ENCODE data around the gene DOCK1. TPM values are rescaled to one million over a fixed set of nuclear protein-coding genes. Genes with fewer than 3 reads are reported as not detected.

Gene DOCK1
- total RNA-seq, 2 donors from 2014 or later: 1.1 TPM

DNA sequence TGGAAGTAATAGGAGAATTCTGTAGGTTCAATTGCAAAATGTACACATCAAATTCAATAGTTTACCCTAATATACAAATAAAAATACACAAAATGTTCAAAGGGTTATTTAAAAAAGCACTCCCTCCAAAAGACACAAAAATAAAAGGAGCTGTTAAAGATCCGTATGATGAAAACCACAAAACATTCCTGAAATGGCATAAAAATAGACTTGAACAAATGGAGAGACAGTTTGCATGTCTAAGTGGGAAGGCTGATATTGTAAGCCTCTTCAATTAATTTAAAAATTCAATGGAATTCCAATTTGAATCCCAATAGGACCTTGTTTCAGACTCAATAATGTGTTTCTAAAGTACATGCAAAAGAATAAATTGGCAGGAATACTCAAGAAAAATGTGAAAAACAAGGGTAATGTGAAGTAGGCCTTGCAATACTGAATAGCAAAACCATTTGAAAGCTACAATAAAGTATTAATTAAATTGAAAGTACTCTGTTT, 329.1 kb downstream of the DOCK1 start:
- no peaks in the 10 kb centered on the region for H3K36me3 Mint-ChIP-seq
- no peaks in the 10 kb centered on the region for H3K9me3 Mint-ChIP-seq
- H3K27ac Mint-ChIP-seq: no peak overlapping the region
- DNase-seq (ENCODE audit: low spot score in 2 of 2) (no peak), ATAC-seq (no peak)

- no peak for DNase-seq (ENCODE audit: low spot score in 2 of 2)
- no peaks in the 10 kb centered on the region for H3K36me3 Mint-ChIP-seq
- H3K27ac Mint-ChIP-seq: no peak overlapping the region
- no peak for ATAC-seq
- no peaks in the 10 kb centered on the region for H3K9me3 Mint-ChIP-seq
These were observed 331.0 kb downstream of the DOCK1 start for GRCh38 chr10:127236266-127236665.

- DNase-seq (ENCODE audit: low spot score in 2 of 2) (no peak), ATAC-seq (no peak)
- Mint-ChIP-seq H3K36me3 (no peaks in the 10 kb centered on the region), H3K27ac (no peak overlapping the region), H3K9me3 (no peaks in the 10 kb centered on the region)
These were observed 337.7 kb downstream of the DOCK1 start for GRCh38 chr10:127242914-127243313.

- Mint-ChIP-seq H3K27ac (no peak overlapping the region), H3K36me3 (no peaks in the 10 kb centered on the region), H3K9me3 (no peaks in the 10 kb centered on the region)
- peak in 1 of 2 donors; percentile 53 for ATAC-seq
- DNase-seq (ENCODE audit: low spot score in 2 of 2): peak in 1 of 2 donors; percentile 32
These were observed 338.5 kb downstream of the DOCK1 start for GRCh38 chr10:127243490-127244272.

DNA sequence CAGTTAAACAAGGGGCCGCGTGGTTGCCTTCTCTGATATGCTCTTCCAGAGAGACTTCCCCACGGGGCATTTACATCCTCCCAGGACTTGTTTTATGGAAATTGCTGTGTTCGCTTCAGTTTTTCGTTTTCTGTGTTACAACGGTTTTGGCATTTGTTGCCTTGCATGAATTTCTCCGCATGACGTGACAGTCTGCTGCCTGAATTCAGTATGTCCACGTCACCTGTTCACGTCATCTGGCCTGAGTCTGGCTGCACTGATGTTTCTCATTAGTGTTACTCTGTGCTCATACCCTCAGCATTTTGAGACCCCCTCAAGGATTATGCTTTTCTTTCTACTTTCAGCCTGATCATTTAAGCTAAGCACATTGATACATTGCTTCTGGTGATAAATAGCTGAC, 340.2 kb downstream of the DOCK1 start:
- Mint-ChIP-seq H3K9me3 (no peaks in the 10 kb centered on the region), H3K27ac (no peak overlapping the region)

DNA sequence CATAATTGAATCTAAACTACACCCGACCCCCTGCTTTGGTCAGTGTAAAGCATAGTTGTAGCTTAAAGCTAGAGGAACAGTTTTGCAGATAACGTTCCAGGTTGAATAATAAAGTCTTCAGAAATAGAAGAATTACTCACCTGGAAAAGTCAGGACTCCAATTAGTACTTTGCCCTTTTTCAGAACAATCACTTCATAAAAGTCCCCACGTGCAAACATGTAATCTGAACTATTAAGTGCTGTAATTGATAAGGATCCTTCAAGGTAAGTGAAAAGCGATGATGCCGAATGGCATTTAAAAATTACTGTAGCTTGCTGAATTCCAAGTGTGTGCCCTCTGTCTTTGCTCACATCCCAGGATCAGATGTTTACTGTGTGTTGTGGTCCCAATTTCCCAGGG, 344.8 kb downstream of the DOCK1 start:
- H3K27ac Mint-ChIP-seq: no peak overlapping the region
- H3K36me3 Mint-ChIP-seq: peaks cover 0 to 4% of the 10 kb centered on the region in 2 donors
- DNase-seq (ENCODE audit: low spot score in 2 of 2) (no peak), ATAC-seq (no peak)
- no peaks in the 10 kb centered on the region for H3K9me3 Mint-ChIP-seq

More for the DNA sequence above, 340.2 kb downstream of the DOCK1 start:
- ATAC-seq (no peak), DNase-seq (ENCODE audit: low spot score in 2 of 2) (no peak)
- H3K36me3 Mint-ChIP-seq: no peaks in the 10 kb centered on the region

- Mint-ChIP-seq H3K27ac (no peak overlapping the region), H3K9me3 (no peaks in the 10 kb centered on the region), H3K36me3 (peaks cover 0 to 4% of the 10 kb centered on the region in 2 donors)
- no peak for ATAC-seq
- no peak for DNase-seq (ENCODE audit: low spot score in 2 of 2)
These were observed 347.6 kb downstream of the DOCK1 start for GRCh38 chr10:127252818-127253217.

- Mint-ChIP-seq H3K9me3 (no peaks in the 10 kb centered on the region), H3K36me3 (peaks cover 0 to 4% of the 10 kb centered on the region in 2 donors), H3K27ac (no peak overlapping the region)
- ATAC-seq (no peak), DNase-seq (ENCODE audit: low spot score in 2 of 2) (no peak)
These were observed 349.0 kb downstream of the DOCK1 start for GRCh38 chr10:127254276-127254675.

DNA sequence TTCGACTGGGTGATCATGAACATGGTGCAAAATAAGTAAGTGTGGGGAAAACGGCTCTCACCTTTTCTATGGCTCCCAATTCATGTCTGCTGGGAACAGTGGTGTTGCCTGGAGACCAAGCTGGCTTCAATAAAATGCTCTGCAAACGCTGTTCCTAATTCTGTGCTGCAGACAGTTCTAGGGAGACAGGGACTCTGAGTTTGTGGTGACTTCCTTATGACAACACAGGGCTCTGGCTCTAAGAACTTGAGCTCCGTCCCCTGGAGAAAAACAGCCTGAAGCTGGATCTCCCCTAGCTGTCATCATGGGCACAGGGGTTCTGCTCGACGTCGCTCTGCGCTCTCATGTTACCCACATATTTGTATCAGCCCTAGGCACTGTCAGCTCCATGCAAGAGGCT, 352.2 kb downstream of the DOCK1 start:
- no peak overlapping the region for H3K27ac Mint-ChIP-seq
- DNase-seq (ENCODE audit: low spot score in 2 of 2): no peak
- ATAC-seq: no peak
- H3K36me3 Mint-ChIP-seq: peaks cover 6 to 8% of the 10 kb centered on the region in 2 donors
- H3K9me3 Mint-ChIP-seq: peaks cover 5 to 16% of the 10 kb centered on the region in 2 donors

GRCh38 chr10:127259347-127259746, 354.1 kb downstream of the DOCK1 start:
- Mint-ChIP-seq H3K27ac (no peak overlapping the region), H3K36me3 (peaks cover 6 to 8% of the 10 kb centered on the region in 2 donors), H3K9me3 (peaks cover 5 to 16% of the 10 kb centered on the region in 2 donors)
- DNase-seq (ENCODE audit: low spot score in 2 of 2) (no peak), ATAC-seq (no peak)

DNA sequence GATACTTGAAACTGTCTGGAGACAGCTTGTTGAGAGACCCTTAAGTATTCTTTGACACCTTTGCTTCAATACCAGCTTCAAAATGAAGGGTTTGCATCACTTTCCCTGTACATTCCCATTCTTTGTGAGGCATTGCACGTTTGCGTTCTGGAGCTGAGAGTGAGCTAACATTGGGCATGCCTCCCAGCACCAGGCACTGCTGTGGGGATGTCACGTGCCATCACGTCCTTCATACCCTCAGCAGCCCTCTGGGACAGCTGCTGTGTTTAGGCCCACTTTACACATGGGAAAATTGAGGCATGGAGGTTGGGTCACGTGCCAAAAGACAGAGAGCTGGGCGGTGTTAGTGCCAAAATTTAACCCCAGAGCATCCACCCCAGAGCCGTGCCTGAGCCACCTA, 357.4 kb downstream of the DOCK1 start:
- H3K9me3 Mint-ChIP-seq: peaks cover 5 to 16% of the 10 kb centered on the region in 2 donors
- ATAC-seq (no peak), DNase-seq (ENCODE audit: low spot score in 2 of 2) (no peak)
- H3K36me3 Mint-ChIP-seq: peaks cover 5 to 6% of the 10 kb centered on the region in 2 donors
- H3K27ac Mint-ChIP-seq: no peak overlapping the region

- peaks cover 2 to 5% of the 10 kb centered on the region in 2 donors for H3K36me3 Mint-ChIP-seq
- H3K27ac Mint-ChIP-seq: no peak overlapping the region
- DNase-seq (ENCODE audit: low spot score in 2 of 2): no peak
- peaks cover 5 to 14% of the 10 kb centered on the region in 2 donors for H3K9me3 Mint-ChIP-seq
- ATAC-seq: no peak
These were observed 360.1 kb downstream of the DOCK1 start for GRCh38 chr10:127265288-127265687.

GRCh38 chr10:127266431-127266830, 361.2 kb downstream of the DOCK1 start:
- ATAC-seq (no peak), DNase-seq (ENCODE audit: low spot score in 2 of 2) (no peak)
- Mint-ChIP-seq H3K9me3 (peaks cover 5% of the 10 kb centered on the region in 2 donors), H3K27ac (no peak overlapping the region), H3K36me3 (no peaks in the 10 kb centered on the region)

DNA sequence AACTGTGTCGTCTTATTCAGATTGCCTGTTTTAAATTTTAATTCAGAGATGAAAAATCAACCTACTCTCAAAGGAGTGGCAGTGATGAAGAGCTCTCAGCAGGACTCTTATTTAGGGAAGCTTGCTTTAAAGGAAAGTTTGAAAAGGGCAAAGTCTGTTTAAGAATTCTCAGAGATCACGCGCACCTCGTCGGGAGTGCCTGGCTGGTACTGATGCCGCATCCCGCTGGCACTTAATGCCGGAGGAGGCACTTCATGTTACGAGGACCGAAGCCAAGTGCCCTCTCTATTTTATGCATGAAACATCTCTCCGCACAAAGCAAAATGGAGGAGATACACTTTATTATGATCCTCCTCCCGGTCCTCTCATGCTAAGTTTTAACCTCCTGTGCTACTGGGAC, 362.2 kb downstream of the DOCK1 start:
- DNase-seq (ENCODE audit: low spot score in 2 of 2) (no peak), ATAC-seq (no peak)
- Mint-ChIP-seq H3K36me3 (no peaks in the 10 kb centered on the region), H3K9me3 (no peaks in the 10 kb centered on the region), H3K27ac (no peak overlapping the region)

- ATAC-seq (no peak), DNase-seq (ENCODE audit: low spot score in 2 of 2) (no peak)
- H3K36me3 Mint-ChIP-seq: no peaks in the 10 kb centered on the region
- no peak overlapping the region for H3K27ac Mint-ChIP-seq
- H3K9me3 Mint-ChIP-seq: no peaks in the 10 kb centered on the region
These were observed 366.8 kb downstream of the DOCK1 start for GRCh38 chr10:127272076-127272475.

DNA sequence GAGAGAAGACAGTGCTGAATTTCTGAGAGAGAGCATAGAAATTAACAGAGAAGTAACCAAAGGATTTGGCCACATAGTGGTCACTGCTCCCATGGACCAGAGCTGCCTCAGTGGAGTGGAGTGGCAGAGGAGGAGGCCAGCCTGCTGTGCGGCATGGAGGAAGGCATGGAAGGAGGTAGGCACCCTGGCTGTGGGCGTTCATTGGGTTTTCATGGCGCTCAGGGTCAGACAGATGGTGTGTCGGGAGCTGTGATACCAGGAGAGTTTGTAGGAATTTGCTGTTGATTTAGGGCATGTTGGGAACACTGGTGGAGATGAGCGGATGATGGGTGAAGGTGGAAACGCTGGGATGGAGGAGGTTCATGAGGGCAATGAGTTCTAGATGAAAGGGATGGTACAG, 370.0 kb downstream of the DOCK1 start:
- Mint-ChIP-seq H3K27ac (no peak overlapping the region), H3K36me3 (no peaks in the 10 kb centered on the region), H3K9me3 (no peaks in the 10 kb centered on the region)
- DNase-seq (ENCODE audit: low spot score in 2 of 2): no peak
- ATAC-seq: no peak

- no peaks in the 10 kb centered on the region for H3K9me3 Mint-ChIP-seq
- no peaks in the 10 kb centered on the region for H3K36me3 Mint-ChIP-seq
- DNase-seq (ENCODE audit: low spot score in 2 of 2) (no peak), ATAC-seq (no peak)
- H3K27ac Mint-ChIP-seq: no peak overlapping the region
These were observed 370.7 kb downstream of the DOCK1 start for GRCh38 chr10:127275793-127276450.

Measured in activated naive CD4-positive, alpha-beta T cell treated with anti-CD3 and anti-CD28 coated beads, Interleukin-2, amount 50 U/mL, for 72 hours (primary cell).